ENCODE data around the gene ZNF598. TPM values are rescaled to one million over a fixed set of nuclear protein-coding genes. Genes with fewer than 3 reads are reported as not detected.

The ZNF598 gene
- total and polyA plus RNA-seq, 2 of the 13 experiments (the other 11 are each of a cell fraction or from before 2014, with no cell fraction given) = 13.5 to 14.2 TPM

DNA sequence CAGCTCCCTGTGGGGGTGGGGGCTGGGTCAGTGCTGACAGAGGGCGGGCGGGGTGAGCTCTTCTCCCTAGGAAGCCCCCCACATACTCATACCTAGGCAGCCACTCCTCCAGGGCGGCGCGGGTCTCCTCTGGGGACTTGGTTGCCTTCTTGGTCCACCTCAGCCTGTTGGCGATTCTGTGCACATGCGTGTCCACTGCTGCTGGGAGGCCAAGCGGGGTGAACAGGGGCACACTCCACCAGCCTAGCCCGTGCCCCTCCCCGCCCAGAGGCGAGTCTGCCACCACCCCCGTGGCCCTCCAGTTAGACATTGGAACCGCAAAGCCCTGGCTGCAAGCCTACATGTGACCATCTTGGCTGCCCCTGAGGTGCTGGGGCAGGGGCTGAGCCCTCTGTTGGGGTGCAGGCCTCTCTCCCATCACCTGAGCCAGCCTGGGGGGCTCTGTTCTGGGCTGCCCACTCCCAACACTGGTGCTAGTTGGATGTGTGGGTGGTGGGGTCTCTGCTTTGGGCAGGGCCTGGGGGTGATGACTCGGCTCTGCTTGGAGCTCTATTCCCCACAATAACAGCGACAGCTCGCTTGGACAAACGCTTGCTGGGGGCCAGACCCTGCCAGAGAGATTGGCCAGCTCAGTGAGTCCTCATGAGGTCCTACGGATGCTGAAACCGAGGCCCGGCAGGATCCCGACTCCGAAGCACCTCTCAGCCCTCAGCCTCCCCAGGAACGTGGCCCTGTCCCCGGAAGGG lies 30.6 kb upstream of the ZNF598 start (continued):
- TF ChIP-seq ATF3 (CRISPR knock-in tag; IDR thresholded peaks at IDR 0.05) = no peak
- TF ChIP-seq ZNF737 (CRISPR knock-in tag; IDR thresholded peaks at IDR 0.05; ENCODE audit: borderline replicate concordance) = no peak
- TF ChIP-seq, protein P1, sequence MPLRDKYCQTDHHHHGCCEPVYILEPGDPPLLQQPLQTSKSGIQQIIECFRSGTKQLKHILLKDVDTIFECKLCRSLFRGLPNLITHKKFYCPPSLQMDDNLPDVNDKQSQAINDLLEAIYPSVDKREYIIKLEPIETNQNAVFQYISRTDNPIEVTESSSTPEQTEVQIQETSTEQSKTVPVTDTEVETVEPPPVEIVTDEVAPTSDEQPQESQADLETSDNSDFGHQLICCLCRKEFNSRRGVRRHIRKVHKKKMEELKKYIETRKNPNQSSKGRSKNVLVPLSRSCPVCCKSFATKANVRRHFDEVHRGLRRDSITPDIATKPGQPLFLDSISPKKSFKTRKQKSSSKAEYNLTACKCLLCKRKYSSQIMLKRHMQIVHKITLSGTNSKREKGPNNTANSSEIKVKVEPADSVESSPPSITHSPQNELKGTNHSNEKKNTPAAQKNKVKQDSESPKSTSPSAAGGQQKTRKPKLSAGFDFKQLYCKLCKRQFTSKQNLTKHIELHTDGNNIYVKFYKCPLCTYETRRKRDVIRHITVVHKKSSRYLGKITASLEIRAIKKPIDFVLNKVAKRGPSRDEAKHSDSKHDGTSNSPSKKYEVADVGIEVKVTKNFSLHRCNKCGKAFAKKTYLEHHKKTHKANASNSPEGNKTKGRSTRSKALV (CRISPR knock-in tag; IDR thresholded peaks at IDR 0.05) = no peak
- TF ChIP-seq, protein P2, sequence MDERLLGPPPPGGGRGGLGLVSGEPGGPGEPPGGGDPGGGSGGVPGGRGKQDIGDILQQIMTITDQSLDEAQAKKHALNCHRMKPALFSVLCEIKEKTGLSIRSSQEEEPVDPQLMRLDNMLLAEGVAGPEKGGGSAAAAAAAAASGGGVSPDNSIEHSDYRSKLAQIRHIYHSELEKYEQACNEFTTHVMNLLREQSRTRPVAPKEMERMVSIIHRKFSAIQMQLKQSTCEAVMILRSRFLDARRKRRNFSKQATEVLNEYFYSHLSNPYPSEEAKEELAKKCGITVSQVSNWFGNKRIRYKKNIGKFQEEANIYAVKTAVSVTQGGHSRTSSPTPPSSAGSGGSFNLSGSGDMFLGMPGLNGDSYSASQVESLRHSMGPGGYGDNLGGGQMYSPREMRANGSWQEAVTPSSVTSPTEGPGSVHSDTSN (CRISPR knock-in tag; IDR thresholded peaks at IDR 0.05) = no peak
- TF ChIP-seq ZNF660 (CRISPR knock-in tag; IDR thresholded peaks at IDR 0.05; ENCODE audit: borderline replicate concordance, low read depth) = no peak
- TF ChIP-seq SAP130 (CRISPR knock-in tag; IDR thresholded peaks at IDR 0.05; ENCODE audit: low read depth) = no peak
- no peak for TF ChIP-seq RARA (CRISPR knock-in tag; IDR thresholded peaks at IDR 0.05)
- TF ChIP-seq ERF (CRISPR knock-in tag; IDR thresholded peaks at IDR 0.05) = no peak
- no peak for TF ChIP-seq CEBPB (IDR thresholded peaks at IDR 0.05; ENCODE audit: borderline replicate concordance, low read depth, low read length)
- TF ChIP-seq HIC2 (CRISPR knock-in tag; IDR thresholded peaks at IDR 0.05; ENCODE audit: low read depth) = no peak
- no peak for TF ChIP-seq DMAP1 (CRISPR knock-in tag; IDR thresholded peaks at IDR 0.05)
- TF ChIP-seq, protein P3, sequence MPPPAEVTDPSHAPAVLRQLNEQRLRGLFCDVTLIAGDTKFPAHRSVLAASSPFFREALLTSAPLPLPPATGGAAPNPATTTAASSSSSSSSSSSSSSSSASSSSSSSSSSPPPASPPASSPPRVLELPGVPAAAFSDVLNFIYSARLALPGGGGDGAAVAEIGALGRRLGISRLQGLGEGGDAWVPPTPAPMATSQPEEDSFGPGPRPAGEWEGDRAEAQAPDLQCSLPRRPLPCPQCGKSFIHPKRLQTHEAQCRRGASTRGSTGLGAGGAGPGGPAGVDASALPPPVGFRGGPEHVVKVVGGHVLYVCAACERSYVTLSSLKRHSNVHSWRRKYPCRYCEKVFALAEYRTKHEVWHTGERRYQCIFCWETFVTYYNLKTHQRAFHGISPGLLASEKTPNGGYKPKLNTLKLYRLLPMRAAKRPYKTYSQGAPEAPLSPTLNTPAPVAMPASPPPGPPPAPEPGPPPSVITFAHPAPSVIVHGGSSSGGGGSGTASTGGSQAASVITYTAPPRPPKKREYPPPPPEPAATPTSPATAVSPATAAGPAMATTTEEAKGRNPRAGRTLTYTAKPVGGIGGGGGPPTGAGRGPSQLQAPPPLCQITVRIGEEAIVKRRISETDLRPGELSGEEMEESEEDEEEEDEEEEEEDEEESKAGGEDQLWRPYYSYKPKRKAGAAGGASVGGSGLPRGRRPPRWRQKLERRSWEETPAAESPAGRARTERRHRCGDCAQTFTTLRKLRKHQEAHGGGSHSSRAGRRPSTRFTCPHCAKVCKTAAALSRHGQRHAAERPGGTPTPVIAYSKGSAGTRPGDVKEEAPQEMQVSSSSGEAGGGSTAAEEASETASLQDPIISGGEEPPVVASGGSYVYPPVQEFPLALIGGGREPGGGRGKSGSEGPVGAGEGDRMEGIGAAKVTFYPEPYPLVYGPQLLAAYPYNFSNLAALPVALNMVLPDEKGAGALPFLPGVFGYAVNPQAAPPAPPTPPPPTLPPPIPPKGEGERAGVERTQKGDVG (CRISPR knock-in tag; IDR thresholded peaks at IDR 0.05; ENCODE audit: borderline replicate concordance) = no peak
- TF ChIP-seq ZNF878 (CRISPR knock-in tag; IDR thresholded peaks at IDR 0.05) = no peak
- no peak for TF ChIP-seq SIN3A (IDR thresholded peaks at IDR 0.05; ENCODE audit: borderline replicate concordance, low read depth, low read length)
- no peak for TF ChIP-seq MTF2 (CRISPR knock-in tag; IDR thresholded peaks at IDR 0.05; ENCODE audit: borderline replicate concordance)
- TF ChIP-seq ZNF75D (CRISPR knock-in tag; IDR thresholded peaks at IDR 0.05; ENCODE audit: borderline replicate concordance) = no peak
- no peak for TF ChIP-seq ZNF766 (CRISPR knock-in tag; IDR thresholded peaks at IDR 0.05; ENCODE audit: borderline replicate concordance)
- TF ChIP-seq MYPOP (CRISPR knock-in tag; IDR thresholded peaks at IDR 0.05) = no peak
- TF ChIP-seq, protein P4, sequence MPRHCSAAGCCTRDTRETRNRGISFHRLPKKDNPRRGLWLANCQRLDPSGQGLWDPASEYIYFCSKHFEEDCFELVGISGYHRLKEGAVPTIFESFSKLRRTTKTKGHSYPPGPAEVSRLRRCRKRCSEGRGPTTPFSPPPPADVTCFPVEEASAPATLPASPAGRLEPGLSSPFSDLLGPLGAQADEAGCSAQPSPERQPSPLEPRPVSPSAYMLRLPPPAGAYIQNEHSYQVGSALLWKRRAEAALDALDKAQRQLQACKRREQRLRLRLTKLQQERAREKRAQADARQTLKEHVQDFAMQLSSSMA (CRISPR knock-in tag; IDR thresholded peaks at IDR 0.05) = no peak

Data from HepG2 (cell line).